IMR-90 (cell line): Measurements from ENCODE around the gene FALEC. TPM values are rescaled to one million over a fixed set of nuclear protein-coding genes. Genes with fewer than 3 reads are reported as not detected.

Source experiments
- ATAC-seq: fragments of 200-7000 bp; cut with Tn5 transposase; 2 replicates; pipeline ENCODE4 v1.9.1; 2020; ENCODE audit warnings: low read depth, mild to moderate bottlenecking, moderate library complexity
- BruUV-seq: library from RNA; stranded (reverse); fragments of 400-500 nt; replicated peaks from 2 replicates; lab custom pipeline; 2021; lab: Mats Ljungman, UMichigan
- CTCF ChIA-PET: fragments of 300-600 bp; formaldehyde crosslinking; extraction: SDS; loops from one replicate; lab custom pipeline; 2021; ENCODE audit warnings: antibody characterized with exemption; lab: Yijun Ruan, JAX
- POLR2A ChIA-PET: fragments of 300-600 bp; sonication (Branson Sonifier 250); formaldehyde crosslinking; loops from one replicate; lab custom pipeline; 2022; ENCODE audit warnings: antibody characterized with exemption; ENCODE audit not compliant: unreplicated experiment; lab: Charles Lee
- DNase-seq: peaks from one replicate; pipeline ENCODE4 v3.0.0; 2013
- H2AFZ ChIP-seq: replicated peaks from 2 replicates; pipeline ENCODE3; 2013; ENCODE audit warnings: low read length, mild to moderate bottlenecking; ENCODE audit not compliant: poor library complexity
- H2AK5ac ChIP-seq: 2 replicates; pipeline ENCODE4 v1.6.1; 2013; ENCODE audit warnings: low read depth, low read length, inconsistent platforms
- H2AK9ac ChIP-seq: replicated peaks from 2 replicates; pipeline ENCODE3; 2013; ENCODE audit warnings: mild to moderate bottlenecking, low read depth, low read length, moderate library complexity; ENCODE audit not compliant: poor library complexity
- H2BK120ac ChIP-seq: 2 replicates; pipeline ENCODE4 v1.6.1; 2013; ENCODE audit warnings: low read depth, low read length, inconsistent platforms
- H2BK15ac ChIP-seq: 3 replicates; pipeline ENCODE4 v1.6.1; 2013; ENCODE audit warnings: low read depth, low read length, inconsistent platforms
- H2BK20ac ChIP-seq: 2 replicates; pipeline ENCODE4 v1.6.1; 2013; ENCODE audit warnings: low read depth, mild to moderate bottlenecking, inconsistent platforms, low read length, moderate library complexity
- H2BK5ac ChIP-seq: 2 replicates; pipeline ENCODE4 v1.6.1; 2013; ENCODE audit warnings: mild to moderate bottlenecking, low read depth, low read length, inconsistent platforms; ENCODE audit not compliant: poor library complexity, severe bottlenecking
- H3K14ac ChIP-seq: replicated peaks from 2 replicates; pipeline ENCODE4 v1.6.1; 2013; ENCODE audit warnings: low read depth, low read length, inconsistent platforms
- H3K18ac ChIP-seq: 2 replicates; pipeline ENCODE4 v1.6.1; 2013; ENCODE audit warnings: low read depth, low read length, control low read depth
- H3K23ac ChIP-seq: 2 replicates; pipeline ENCODE4 v1.6.1; 2013; ENCODE audit warnings: low read depth, low read length, inconsistent platforms
- H3K27ac ChIP-seq: 2 replicates; pipeline ENCODE4 v1.5.1; 2013; ENCODE audit warnings: mild to moderate bottlenecking, control low read depth, low read length; ENCODE audit not compliant: insufficient read depth
- H3K27me3 ChIP-seq: 2 replicates; pipeline ENCODE4 v1.6.1; 2013; ENCODE audit warnings: low read length; ENCODE audit not compliant: control insufficient read depth, insufficient read depth
- H3K36me3 ChIP-seq: 2 replicates; pipeline ENCODE4 v1.6.1; 2013; ENCODE audit warnings: low read length, mixed read lengths; ENCODE audit not compliant: control insufficient read depth, insufficient read depth
- H3K4ac ChIP-seq: 2 replicates; pipeline ENCODE4 v1.6.1; 2013; ENCODE audit warnings: low read depth, low read length, inconsistent platforms
- H3K4me1 ChIP-seq: 2 replicates; pipeline ENCODE4 v1.6.1; 2013; ENCODE audit warnings: low read length, mixed read lengths; ENCODE audit not compliant: control insufficient read depth, insufficient read depth
- H3K4me2 ChIP-seq: 2 replicates; pipeline ENCODE4 v1.6.1; 2013; ENCODE audit warnings: low read depth, mild to moderate bottlenecking, control low read depth, low read length, moderate library complexity
- H3K4me3 ChIP-seq: 2 replicates; pipeline ENCODE4 v1.5.1; 2013; ENCODE audit warnings: low read depth, mild to moderate bottlenecking, control low read depth, low read length, moderate library complexity; ENCODE audit not compliant: insufficient read depth
- H3K56ac ChIP-seq: 2 replicates; pipeline ENCODE4 v1.6.1; 2013; ENCODE audit warnings: low read length, inconsistent platforms; ENCODE audit not compliant: insufficient read depth; ENCODE audit errors: extremely low read depth
- H3K79me1 ChIP-seq, 2 experiments: 2 replicates each; pipeline ENCODE4 v1.6.1; 2013; ENCODE audit warnings: low read length in 2 of 2, inconsistent platforms in 1 of 2, low read depth in 1 of 2
- H3K9ac ChIP-seq: 2 replicates; pipeline ENCODE4 v1.6.1; 2013; ENCODE audit warnings: low read depth, low read length, control low read depth
- H3K9me1 ChIP-seq: 2 replicates; pipeline ENCODE4 v1.6.1; 2013; ENCODE audit warnings: low read length, inconsistent platforms; ENCODE audit not compliant: insufficient read depth
- H3K9me3 ChIP-seq: 2 replicates; pipeline ENCODE4 v1.6.1; 2013; ENCODE audit warnings: low read length; ENCODE audit not compliant: control insufficient read depth, insufficient read depth
- H4K20me1 ChIP-seq: 2 replicates; pipeline ENCODE4 v1.6.1; 2013; ENCODE audit warnings: low read length, inconsistent platforms; ENCODE audit not compliant: insufficient read depth
- H4K5ac ChIP-seq: 2 replicates; pipeline ENCODE4 v1.6.1; 2013; ENCODE audit warnings: mild to moderate bottlenecking, low read depth, low read length, control low read depth
- H4K8ac ChIP-seq, 2 experiments: 2 replicates each; pipeline ENCODE4 v1.6.1; 2013; ENCODE audit warnings: low read depth in 2 of 2, low read length in 2 of 2, control low read depth in 1 of 2, inconsistent platforms in 1 of 2
- H4K91ac ChIP-seq: 2 replicates; pipeline ENCODE4 v1.6.1; 2013; ENCODE audit warnings: low read depth, low read length, inconsistent platforms; ENCODE audit not compliant: insufficient read depth
- BHLHE40 ChIP-seq: fragments of 150-350 bp; IDR thresholded peaks from 2 replicates; pipeline ENCODE4 v1.6.1; 2016; ENCODE audit warnings: mild to moderate bottlenecking, low read depth, low read length
- CEBPB ChIP-seq: IDR thresholded peaks from 2 replicates; pipeline ENCODE4 v1.6.1; 2012; ENCODE audit warnings: low read depth, low read length, improper control_type of control experiment
- CHD1 ChIP-seq: IDR thresholded peaks from 2 replicates; pipeline ENCODE4 v1.6.1; 2012; ENCODE audit warnings: low read depth, low read length, improper control_type of control experiment
- MAFK ChIP-seq: IDR thresholded peaks from 2 replicates; pipeline ENCODE4 v1.6.1; 2012; ENCODE audit warnings: low read depth, low read length, improper control_type of control experiment
- MAZ ChIP-seq: IDR thresholded peaks from 2 replicates; pipeline ENCODE4 v1.6.1; 2012; ENCODE audit warnings: low read depth, mild to moderate bottlenecking, low read length, improper control_type of control experiment, moderate library complexity, borderline replicate concordance
- NFE2L2 ChIP-seq: fragments of 150-350 bp; IDR thresholded peaks from 2 replicates; pipeline ENCODE4 v1.6.1; 2016; ENCODE audit warnings: low read depth, mild to moderate bottlenecking, low read length
- RAD21 ChIP-seq: IDR thresholded peaks from 2 replicates; pipeline ENCODE4 v1.6.1; 2012; ENCODE audit warnings: low read length, improper control_type of control experiment
- RCOR1 ChIP-seq: IDR thresholded peaks from 2 replicates; pipeline ENCODE4 v1.6.1; 2012; ENCODE audit warnings: mild to moderate bottlenecking, low read length, improper control_type of control experiment; ENCODE audit not compliant: insufficient replicate concordance
- RFX5 ChIP-seq: IDR thresholded peaks from 2 replicates; pipeline ENCODE4 v1.8.0; 2012; ENCODE audit warnings: low read depth, mild to moderate bottlenecking, low read length, moderate library complexity
- SMC3 ChIP-seq: fragments of 150-350 bp; IDR thresholded peaks from 2 replicates; pipeline ENCODE4 v1.6.1; 2016; ENCODE audit warnings: low read depth, mild to moderate bottlenecking, antibody characterized with exemption, low read length, moderate library complexity
- WGBS, 2 experiments: methylation state at CpG; one replicate each; pipeline versions ENCODE4 v1.1.5 to v1.1.7; 2013; ENCODE audit warnings: missing lambda C conversion rate in 2 of 2; ENCODE audit not compliant: insufficient read length in 1 of 2; ENCODE audit errors: extremely low coverage in 2 of 2; 5-methylcytosine and 5-hydroxymethylcytosine counted together
- dilution Hi-C: fragments of 300-500 bp; cut with HindIII; formaldehyde crosslinking; loops from one replicate; pipeline ENCODE4 v1.14.3; 2018; ENCODE audit warnings: low sequenced_read_pairs; ENCODE audit not compliant: unreplicated experiment
- in situ Hi-C: fragments of 300-500 bp; cut with MboI; formaldehyde crosslinking; loops from 3 replicates; pipeline ENCODE4 v1.14.3; 2019; ENCODE audit warnings: low sequenced_read_pairs, inconsistent platforms, mixed read lengths
- intact Hi-C: fragments of 100-400 bp; cut with micrococcal nuclease; formaldehyde crosslinking; loops from 2 replicates; pipeline ENCODE4 v1.10.0; 2022
- polyA plus RNA-seq, 3 experiments: library from polyadenylated mRNA; depleted of rRNA; stranded (reverse); fragments of >200 nt; gene quantifications; 2 replicates each; pipeline ENCODE4 v1.2.3, GENCODE V29; 2012; ENCODE audit warnings: low replicate concordance in 1 of 3
- total RNA-seq: library from RNA; depleted of rRNA; stranded (reverse); fragments of >200 nt; gene quantifications from 2 replicates; pipeline ENCODE4 v1.2.3, GENCODE V29; 2012
- TF ChIP-seq, protein P1 (sequence below): fragments of 150-350 bp; IDR thresholded peaks from 2 replicates; pipeline ENCODE4 v1.6.1; 2017; ENCODE audit warnings: mild to moderate bottlenecking, antibody characterized with exemption, low read length, low read depth

The FALEC gene
- total and polyA plus RNA-seq, 2 of the 4 experiments (the other 2 are of a cell fraction): not detected

DNA sequence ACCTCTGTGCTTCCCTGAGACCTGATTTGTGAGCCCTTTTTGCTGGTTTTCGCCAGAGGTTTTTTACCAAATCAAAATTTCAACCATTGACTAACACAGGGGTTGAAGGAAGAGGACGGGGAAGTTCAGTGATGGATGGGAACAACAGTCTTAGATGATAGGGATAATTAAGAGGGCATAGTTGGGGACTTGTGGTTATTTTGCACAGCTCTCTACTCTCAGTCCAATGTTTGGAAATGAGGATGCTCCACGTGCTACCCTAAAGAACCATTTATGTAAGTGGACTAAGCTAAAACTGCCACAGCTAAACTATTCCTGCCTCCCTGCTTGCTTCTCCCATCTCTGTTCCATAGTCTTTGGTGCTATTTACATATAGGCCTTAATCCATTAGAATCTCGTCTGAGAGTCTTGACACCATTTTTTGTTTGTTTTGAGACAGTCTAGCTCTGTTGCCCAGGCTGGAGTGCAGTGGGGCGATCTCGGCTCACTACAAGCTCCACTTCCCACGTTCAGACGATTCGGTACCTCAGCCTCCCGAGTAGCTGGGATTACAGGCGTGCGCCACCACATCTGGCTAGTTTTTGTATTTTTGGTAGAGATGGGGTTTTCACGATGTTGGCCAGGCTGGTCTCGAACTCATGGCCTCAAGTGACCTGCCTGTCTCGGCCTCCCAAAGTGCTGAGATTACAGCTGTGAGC lies 64.5 kb downstream of the FALEC start:
- H3K9me1 ChIP-seq: peaks cover 3% of the 10 kb centered on the region; the same call in 1 of the 2 replicates
- H3K36me3 ChIP-seq: peaks cover 28% of the 10 kb centered on the region
- H4K91ac ChIP-seq: peak overlapping the region; percentile 95
- H3K27me3 ChIP-seq: no peaks in the 10 kb centered on the region
- peak overlapping the region; percentile 94 for H3K4ac ChIP-seq
- BruUV-seq: TSS peak; percentile 90
- ATAC-seq: no peak; the same call in 1 of the 2 replicates
- H3K4me3 ChIP-seq: peak overlapping the region; percentile 56
- peak overlapping the region; percentile 88 for H2BK120ac ChIP-seq
- H3K23ac ChIP-seq: peak overlapping the region; percentile 90
- peak overlapping the region; percentile 97 for H3K14ac ChIP-seq
- TF ChIP-seq MAZ (no peak), RFX5 (no peak), CHD1 (no peak), CEBPB (no peak), BHLHE40 (no peak), NFE2L2 (no peak), MAFK (no peak), SMC3 (no peak), RAD21 (no peak), RCOR1 (no peak)
- TF ChIP-seq, protein P1, sequence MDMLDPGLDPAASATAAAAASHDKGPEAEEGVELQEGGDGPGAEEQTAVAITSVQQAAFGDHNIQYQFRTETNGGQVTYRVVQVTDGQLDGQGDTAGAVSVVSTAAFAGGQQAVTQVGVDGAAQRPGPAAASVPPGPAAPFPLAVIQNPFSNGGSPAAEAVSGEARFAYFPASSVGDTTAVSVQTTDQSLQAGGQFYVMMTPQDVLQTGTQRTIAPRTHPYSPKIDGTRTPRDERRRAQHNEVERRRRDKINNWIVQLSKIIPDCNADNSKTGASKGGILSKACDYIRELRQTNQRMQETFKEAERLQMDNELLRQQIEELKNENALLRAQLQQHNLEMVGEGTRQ: no peak
- H3K18ac ChIP-seq: peak overlapping the region; percentile 93
- peak overlapping the region; percentile 1 for H2AK9ac ChIP-seq
- H4K20me1 ChIP-seq: peaks cover 43% of the 10 kb centered on the region
- H3K4me2 ChIP-seq: peak overlapping the region; percentile 94
- CTCF ChIA-PET: interaction anchor here (1.0 to 3.4 kb wide), 5 partner anchors 16 to 40 kb away, joined by 3 to 8 read pairs (median 5); no protein-coding TSS in a partner anchor
- intact Hi-C loops (loop anchor here (2.0 kb wide), 2 partner anchors 31 to 233 kb away; no protein-coding TSS in a partner anchor), dilution Hi-C loops (no loop called here), in situ Hi-C loops (loop anchor here (5.0 kb wide), 1 partner anchor 32 kb away; no protein-coding TSS in a partner anchor)
- peaks cover 5% of the 10 kb centered on the region for H3K4me1 ChIP-seq
- H2BK20ac ChIP-seq: peak overlapping the region; percentile 47; the same call in 1 of the 2 replicates
- H3K9me3 ChIP-seq: no peaks in the 10 kb centered on the region
- peaks cover 11 to 16% of the 10 kb centered on the region in 2 experiments; a peak in 3 of 4 replicates for H3K79me1 ChIP-seq
- H2BK15ac ChIP-seq: peak overlapping the region; percentile 61
- H2AK5ac ChIP-seq: peak overlapping the region; percentile 45
- WGBS, 2 experiments: 90% methylated on average over 11 of the region's 15 CpGs; no CpG with 5 or more reads in 1 of the 2 experiments
- H4K5ac ChIP-seq: peak overlapping the region; percentile 92
- no peak for DNase-seq
- peak overlapping the region; percentile 95 for H3K27ac ChIP-seq
- peak overlapping the region; percentile 93 for H3K9ac ChIP-seq
- H2AFZ ChIP-seq: peak overlapping the region; percentile 89
- POLR2A ChIA-PET: interaction anchor here (0.6 to 1.6 kb wide), 12 partner anchors 9 to 328 kb away, joined by 3 to 24 read pairs (median 4); partner anchors contain the start of gene ENSA
- H4K8ac ChIP-seq: peak overlapping the region; percentile 72 to 99
- H3K56ac ChIP-seq: peak overlapping the region; percentile 99
- H2BK5ac ChIP-seq: peak overlapping the region; percentile 93
